GM12878 (cell line): ENCODE results near the gene GTF2B.

ENCODE experiments used
- CBFB ChIP-seq: IDR thresholded peaks from 2 replicates; pipeline ENCODE4 v1.6.1; 2016; ENCODE audit warnings: antibody characterized with exemption, low read depth
- ESRRA ChIP-seq: IDR thresholded peaks from 2 replicates; pipeline ENCODE4 v1.6.1; 2012; ENCODE audit warnings: mild to moderate bottlenecking, low read length, improper control_type of control experiment
- JUND ChIP-seq: IDR thresholded peaks from 2 replicates; pipeline ENCODE4 v1.6.1; 2012; ENCODE audit warnings: low read depth, mild to moderate bottlenecking, low read length, improper control_type of control experiment, moderate library complexity
- POLR2A ChIP-seq: IDR thresholded peaks from 2 replicates; pipeline ENCODE4 v1.6.1; 2011; ENCODE audit warnings: low read depth, mild to moderate bottlenecking, low read length
- SIN3A ChIP-seq: IDR thresholded peaks from 2 replicates; pipeline ENCODE4 v1.6.1; 2012; ENCODE audit warnings: low read depth, low read length, improper control_type of control experiment
- TCF7 ChIP-seq: IDR thresholded peaks from 2 replicates; pipeline ENCODE4 v1.6.1; 2014; ENCODE audit warnings: antibody characterized with exemption, borderline replicate concordance
- TF ChIP-seq, protein P1 (sequence below), 3 experiments: IDR thresholded peaks in 2 of 3; conservative IDR thresholded peaks in 1 of 3; 2 replicates each; pipeline ENCODE4 v1.5.1; 2011; ENCODE audit warnings: low read depth in 3 of 3, low read length in 3 of 3, mild to moderate bottlenecking in 3 of 3, control low read depth in 2 of 3, moderate library complexity in 2 of 3, inconsistent platforms in 1 of 3, mixed read lengths in 1 of 3; ENCODE audit not compliant: control insufficient read depth in 2 of 3, insufficient read depth in 1 of 3; ENCODE audit errors: extremely low read depth in 1 of 3
- TF ChIP-seq, protein P2 (sequence below): IDR thresholded peaks from 2 replicates; pipeline ENCODE4 v1.6.1; 2012; ENCODE audit warnings: low read depth, low read length, improper control_type of control experiment
- TF ChIP-seq, protein P3 (sequence below): fragments of 150-350 bp; IDR thresholded peaks from 2 replicates; pipeline ENCODE4 v1.6.1; 2016; ENCODE audit warnings: low read depth, low read length
- TF ChIP-seq, protein P4 (sequence below): IDR thresholded peaks from 2 replicates; pipeline ENCODE4 v1.6.1; 2012; ENCODE audit warnings: mild to moderate bottlenecking, low read depth, low read length

DNA sequence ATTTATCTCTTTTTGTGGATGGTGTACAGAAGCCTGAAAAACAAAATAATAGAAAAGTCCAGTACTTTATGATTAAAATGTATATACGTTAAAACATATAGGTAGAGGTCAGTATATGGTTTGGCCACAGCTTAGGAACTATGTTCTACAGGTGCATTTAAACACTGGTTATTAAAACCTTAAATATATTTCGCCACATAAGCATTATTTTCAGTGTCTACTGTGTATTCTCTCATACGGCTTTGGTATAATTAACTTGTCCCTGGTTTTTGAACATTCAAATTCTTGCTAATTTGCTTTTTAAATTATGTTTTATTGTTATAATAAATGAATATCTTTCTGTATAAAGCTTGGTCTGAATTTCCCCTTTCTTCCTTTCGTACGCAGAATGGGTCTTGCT lies 87.9 kb downstream of the GTF2B start:
- TF ChIP-seq, protein P1, sequence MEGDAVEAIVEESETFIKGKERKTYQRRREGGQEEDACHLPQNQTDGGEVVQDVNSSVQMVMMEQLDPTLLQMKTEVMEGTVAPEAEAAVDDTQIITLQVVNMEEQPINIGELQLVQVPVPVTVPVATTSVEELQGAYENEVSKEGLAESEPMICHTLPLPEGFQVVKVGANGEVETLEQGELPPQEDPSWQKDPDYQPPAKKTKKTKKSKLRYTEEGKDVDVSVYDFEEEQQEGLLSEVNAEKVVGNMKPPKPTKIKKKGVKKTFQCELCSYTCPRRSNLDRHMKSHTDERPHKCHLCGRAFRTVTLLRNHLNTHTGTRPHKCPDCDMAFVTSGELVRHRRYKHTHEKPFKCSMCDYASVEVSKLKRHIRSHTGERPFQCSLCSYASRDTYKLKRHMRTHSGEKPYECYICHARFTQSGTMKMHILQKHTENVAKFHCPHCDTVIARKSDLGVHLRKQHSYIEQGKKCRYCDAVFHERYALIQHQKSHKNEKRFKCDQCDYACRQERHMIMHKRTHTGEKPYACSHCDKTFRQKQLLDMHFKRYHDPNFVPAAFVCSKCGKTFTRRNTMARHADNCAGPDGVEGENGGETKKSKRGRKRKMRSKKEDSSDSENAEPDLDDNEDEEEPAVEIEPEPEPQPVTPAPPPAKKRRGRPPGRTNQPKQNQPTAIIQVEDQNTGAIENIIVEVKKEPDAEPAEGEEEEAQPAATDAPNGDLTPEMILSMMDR (IDR thresholded peaks at IDR 0.05 in 2 of 3, conservative IDR thresholded peaks at IDR 0.05 in 1 of 3; ENCODE audit: control insufficient read depth in 2 of 3, extremely low read depth in 1 of 3, insufficient read depth in 1 of 3, low read depth in 3 of 3, low read length in 3 of 3): no peak
- TF ChIP-seq, protein P2, sequence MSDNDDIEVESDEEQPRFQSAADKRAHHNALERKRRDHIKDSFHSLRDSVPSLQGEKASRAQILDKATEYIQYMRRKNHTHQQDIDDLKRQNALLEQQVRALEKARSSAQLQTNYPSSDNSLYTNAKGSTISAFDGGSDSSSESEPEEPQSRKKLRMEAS: no peak
- TF ChIP-seq POLR2A (no peak), ESRRA (no peak), TCF7 (no peak), SIN3A (no peak), JUND (no peak), CBFB (no peak)
- TF ChIP-seq, protein P3, sequence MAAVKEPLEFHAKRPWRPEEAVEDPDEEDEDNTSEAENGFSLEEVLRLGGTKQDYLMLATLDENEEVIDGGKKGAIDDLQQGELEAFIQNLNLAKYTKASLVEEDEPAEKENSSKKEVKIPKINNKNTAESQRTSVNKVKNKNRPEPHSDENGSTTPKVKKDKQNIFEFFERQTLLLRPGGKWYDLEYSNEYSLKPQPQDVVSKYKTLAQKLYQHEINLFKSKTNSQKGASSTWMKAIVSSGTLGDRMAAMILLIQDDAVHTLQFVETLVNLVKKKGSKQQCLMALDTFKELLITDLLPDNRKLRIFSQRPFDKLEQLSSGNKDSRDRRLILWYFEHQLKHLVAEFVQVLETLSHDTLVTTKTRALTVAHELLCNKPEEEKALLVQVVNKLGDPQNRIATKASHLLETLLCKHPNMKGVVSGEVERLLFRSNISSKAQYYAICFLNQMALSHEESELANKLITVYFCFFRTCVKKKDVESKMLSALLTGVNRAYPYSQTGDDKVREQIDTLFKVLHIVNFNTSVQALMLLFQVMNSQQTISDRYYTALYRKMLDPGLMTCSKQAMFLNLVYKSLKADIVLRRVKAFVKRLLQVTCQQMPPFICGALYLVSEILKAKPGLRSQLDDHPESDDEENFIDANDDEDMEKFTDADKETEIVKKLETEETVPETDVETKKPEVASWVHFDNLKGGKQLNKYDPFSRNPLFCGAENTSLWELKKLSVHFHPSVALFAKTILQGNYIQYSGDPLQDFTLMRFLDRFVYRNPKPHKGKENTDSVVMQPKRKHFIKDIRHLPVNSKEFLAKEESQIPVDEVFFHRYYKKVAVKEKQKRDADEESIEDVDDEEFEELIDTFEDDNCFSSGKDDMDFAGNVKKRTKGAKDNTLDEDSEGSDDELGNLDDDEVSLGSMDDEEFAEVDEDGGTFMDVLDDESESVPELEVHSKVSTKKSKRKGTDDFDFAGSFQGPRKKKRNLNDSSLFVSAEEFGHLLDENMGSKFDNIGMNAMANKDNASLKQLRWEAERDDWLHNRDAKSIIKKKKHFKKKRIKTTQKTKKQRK: no peak
- TF ChIP-seq, protein P4, sequence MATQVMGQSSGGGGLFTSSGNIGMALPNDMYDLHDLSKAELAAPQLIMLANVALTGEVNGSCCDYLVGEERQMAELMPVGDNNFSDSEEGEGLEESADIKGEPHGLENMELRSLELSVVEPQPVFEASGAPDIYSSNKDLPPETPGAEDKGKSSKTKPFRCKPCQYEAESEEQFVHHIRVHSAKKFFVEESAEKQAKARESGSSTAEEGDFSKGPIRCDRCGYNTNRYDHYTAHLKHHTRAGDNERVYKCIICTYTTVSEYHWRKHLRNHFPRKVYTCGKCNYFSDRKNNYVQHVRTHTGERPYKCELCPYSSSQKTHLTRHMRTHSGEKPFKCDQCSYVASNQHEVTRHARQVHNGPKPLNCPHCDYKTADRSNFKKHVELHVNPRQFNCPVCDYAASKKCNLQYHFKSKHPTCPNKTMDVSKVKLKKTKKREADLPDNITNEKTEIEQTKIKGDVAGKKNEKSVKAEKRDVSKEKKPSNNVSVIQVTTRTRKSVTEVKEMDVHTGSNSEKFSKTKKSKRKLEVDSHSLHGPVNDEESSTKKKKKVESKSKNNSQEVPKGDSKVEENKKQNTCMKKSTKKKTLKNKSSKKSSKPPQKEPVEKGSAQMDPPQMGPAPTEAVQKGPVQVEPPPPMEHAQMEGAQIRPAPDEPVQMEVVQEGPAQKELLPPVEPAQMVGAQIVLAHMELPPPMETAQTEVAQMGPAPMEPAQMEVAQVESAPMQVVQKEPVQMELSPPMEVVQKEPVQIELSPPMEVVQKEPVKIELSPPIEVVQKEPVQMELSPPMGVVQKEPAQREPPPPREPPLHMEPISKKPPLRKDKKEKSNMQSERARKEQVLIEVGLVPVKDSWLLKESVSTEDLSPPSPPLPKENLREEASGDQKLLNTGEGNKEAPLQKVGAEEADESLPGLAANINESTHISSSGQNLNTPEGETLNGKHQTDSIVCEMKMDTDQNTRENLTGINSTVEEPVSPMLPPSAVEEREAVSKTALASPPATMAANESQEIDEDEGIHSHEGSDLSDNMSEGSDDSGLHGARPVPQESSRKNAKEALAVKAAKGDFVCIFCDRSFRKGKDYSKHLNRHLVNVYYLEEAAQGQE: no peak
